ENCODE data around the gene RYR3.

RYR3 gene

DNA sequence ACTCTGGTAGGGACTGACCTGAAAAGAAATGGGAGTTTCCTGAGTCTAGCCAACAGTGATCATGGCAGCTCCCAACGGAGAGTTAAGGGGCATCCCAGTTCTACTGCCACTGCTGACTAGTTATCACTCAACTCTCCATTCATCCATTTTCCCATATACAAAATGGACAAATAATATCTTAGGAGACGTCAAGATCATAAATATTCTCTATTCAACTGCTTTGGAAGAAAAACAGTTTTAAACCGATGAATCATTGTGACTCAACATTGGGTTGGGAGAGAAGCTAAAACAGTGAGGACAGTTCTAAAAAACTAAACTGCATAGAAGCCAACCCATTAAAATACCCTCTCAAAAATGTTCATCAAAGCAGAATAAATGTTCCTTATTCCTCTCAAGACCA, 600.0 kb downstream of the RYR3 start:
- TF ChIP-seq, protein P1, sequence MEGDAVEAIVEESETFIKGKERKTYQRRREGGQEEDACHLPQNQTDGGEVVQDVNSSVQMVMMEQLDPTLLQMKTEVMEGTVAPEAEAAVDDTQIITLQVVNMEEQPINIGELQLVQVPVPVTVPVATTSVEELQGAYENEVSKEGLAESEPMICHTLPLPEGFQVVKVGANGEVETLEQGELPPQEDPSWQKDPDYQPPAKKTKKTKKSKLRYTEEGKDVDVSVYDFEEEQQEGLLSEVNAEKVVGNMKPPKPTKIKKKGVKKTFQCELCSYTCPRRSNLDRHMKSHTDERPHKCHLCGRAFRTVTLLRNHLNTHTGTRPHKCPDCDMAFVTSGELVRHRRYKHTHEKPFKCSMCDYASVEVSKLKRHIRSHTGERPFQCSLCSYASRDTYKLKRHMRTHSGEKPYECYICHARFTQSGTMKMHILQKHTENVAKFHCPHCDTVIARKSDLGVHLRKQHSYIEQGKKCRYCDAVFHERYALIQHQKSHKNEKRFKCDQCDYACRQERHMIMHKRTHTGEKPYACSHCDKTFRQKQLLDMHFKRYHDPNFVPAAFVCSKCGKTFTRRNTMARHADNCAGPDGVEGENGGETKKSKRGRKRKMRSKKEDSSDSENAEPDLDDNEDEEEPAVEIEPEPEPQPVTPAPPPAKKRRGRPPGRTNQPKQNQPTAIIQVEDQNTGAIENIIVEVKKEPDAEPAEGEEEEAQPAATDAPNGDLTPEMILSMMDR (IDR thresholded peaks at IDR 0.05; ENCODE audit: poor library complexity, severe bottlenecking) = no peak
- Histone ChIP-seq H3K4me3 (ENCODE audit: severe bottlenecking) (no peak overlapping the region), H3K36me3 (ENCODE audit: low read depth) (no peaks in the 10 kb centered on the region), H3K9me3 (ENCODE audit: severe bottlenecking) (no peaks in the 10 kb centered on the region), H3K27ac (ENCODE audit: poor library complexity, severe bottlenecking) (no peak overlapping the region), H3K4me1 (ENCODE audit: insufficient read depth, poor library complexity, severe bottlenecking) (peaks cover 5% of the 10 kb centered on the region), H3K27me3 (ENCODE audit: insufficient read depth, poor library complexity, severe bottlenecking) (no peaks in the 10 kb centered on the region)
- ATAC-seq (ENCODE audit: low read depth) (peak; percentile 61), DNase-seq (ENCODE audit: low spot score) (no peak)

- Histone ChIP-seq H3K27me3 (ENCODE audit: insufficient read depth, poor library complexity, severe bottlenecking) (no peaks in the 10 kb centered on the region), H3K36me3 (ENCODE audit: low read depth) (no peaks in the 10 kb centered on the region), H3K4me1 (ENCODE audit: insufficient read depth, poor library complexity, severe bottlenecking) (peaks cover 8% of the 10 kb centered on the region), H3K27ac (ENCODE audit: poor library complexity, severe bottlenecking) (no peak overlapping the region), H3K4me3 (ENCODE audit: severe bottlenecking) (no peak overlapping the region), H3K9me3 (ENCODE audit: severe bottlenecking) (no peaks in the 10 kb centered on the region)
- TF ChIP-seq, protein P1 (IDR thresholded peaks at IDR 0.05; ENCODE audit: poor library complexity, severe bottlenecking) = no peak
- DNase-seq (ENCODE audit: low spot score) = no peak
- no peak for ATAC-seq (ENCODE audit: low read depth)
These were observed 601.6 kb downstream of the RYR3 start for GRCh38 chr15:33912326-33912725.

DNA sequence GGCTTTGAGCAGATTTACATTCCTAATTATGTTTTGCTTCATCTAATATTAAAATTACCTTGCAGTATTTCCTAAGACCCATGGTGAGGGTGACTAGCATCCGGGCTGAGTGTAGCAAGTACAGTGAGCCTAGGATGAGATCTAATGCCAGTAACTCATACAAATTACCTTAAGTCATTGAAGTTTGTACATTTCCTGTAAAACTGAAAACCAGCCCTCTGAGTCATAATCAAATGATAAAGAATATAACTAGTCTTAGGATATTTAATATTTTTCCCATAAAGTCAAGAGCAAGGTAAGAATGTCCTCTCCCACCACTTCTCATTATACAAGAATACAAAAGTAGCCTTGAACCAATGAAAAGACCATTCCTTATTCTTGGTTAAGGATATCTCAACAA, 602.7 kb downstream of the RYR3 start:
- TF ChIP-seq, protein P1 (IDR thresholded peaks at IDR 0.05; ENCODE audit: poor library complexity, severe bottlenecking) = no peak
- DNase-seq (ENCODE audit: low spot score) = no peak
- H3K4me3 ChIP-seq (ENCODE audit: severe bottlenecking) = no peak overlapping the region
- no peaks in the 10 kb centered on the region for H3K27me3 ChIP-seq (ENCODE audit: insufficient read depth, poor library complexity, severe bottlenecking)
- no peaks in the 10 kb centered on the region for H3K9me3 ChIP-seq (ENCODE audit: severe bottlenecking)
- H3K4me1 ChIP-seq (ENCODE audit: insufficient read depth, poor library complexity, severe bottlenecking) = peaks cover 8% of the 10 kb centered on the region
- no peaks in the 10 kb centered on the region for H3K36me3 ChIP-seq (ENCODE audit: low read depth)
- H3K27ac ChIP-seq (ENCODE audit: poor library complexity, severe bottlenecking) = no peak overlapping the region
- ATAC-seq (ENCODE audit: low read depth) = peak; percentile 40; the same call in 1 of the 3 replicates
